G401 (cell line): ENCODE results near the gene DNAJC5. TPM values are rescaled to one million over a fixed set of nuclear protein-coding genes. Genes with fewer than 3 reads are reported as not detected.
"Not testable (repeated sequence)": the region's sequence is repeated elsewhere in the genome, so short reads cannot be mapped to it uniquely, and the experiment has no call there.

Experiments used
- DNase-seq: peaks from one replicate; pipeline ENCODE4 v3.0.0-alpha.2; 2015; ENCODE audit warnings: low spot score
- in situ Hi-C: cut with HindIII; loops from 2 replicates; pipeline ENCODE4 v1.10.0; 2016; ENCODE audit warnings: low sequenced_read_pairs, mixed read lengths
- total RNA-seq: library from RNA; depleted of rRNA; stranded (reverse); fragments of >200 nt; shearing (Covaris generic); gene quantifications from 2 replicates; pipeline ENCODE4 v1.2.3, GENCODE V29; 2014

Gene DNAJC5
- total RNA-seq, 1 experiment from 2014 or later, result 43.6 TPM

DNA sequence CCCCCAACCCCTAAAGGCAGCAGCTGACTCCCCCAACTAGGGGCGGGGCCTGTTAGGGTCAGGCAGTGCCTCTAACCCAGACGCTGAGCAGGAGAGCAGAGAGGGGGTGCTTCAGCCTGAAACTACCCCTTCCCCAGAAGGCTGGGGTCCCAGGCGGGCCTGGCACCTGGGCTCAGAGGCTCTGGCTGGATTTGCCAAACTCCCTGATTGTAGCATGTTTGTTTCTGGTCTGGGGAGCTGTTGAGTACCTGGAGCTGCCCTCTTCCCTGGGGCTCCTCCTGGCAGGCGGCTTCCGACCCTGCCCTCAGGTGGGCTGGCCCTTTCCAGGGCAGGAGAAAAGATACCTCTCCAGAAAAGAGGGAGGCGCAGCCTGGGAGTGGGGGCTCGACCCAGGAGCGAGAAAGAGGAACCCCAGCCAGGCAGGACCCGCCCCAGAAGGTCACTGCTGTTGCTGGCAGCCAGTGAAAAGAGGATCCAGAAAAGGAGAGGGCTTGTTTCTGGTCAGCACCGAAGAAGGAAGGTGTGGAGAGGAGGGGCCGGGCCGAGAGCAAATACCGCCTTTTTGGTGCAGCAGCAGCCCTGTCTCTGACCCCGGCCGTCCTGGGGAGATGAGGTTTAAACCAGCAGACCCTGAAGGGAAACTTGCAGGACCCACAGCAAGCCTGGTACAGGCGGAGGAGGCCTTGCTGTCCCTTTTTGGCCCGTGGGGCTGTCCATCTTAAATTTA is 34.4 kb upstream of the DNAJC5 start:
- in situ Hi-C loops, result no loop called here
- no peak for DNase-seq

GRCh38 chr20:63861365-63861934 is 33.5 kb upstream of the DNAJC5 start, which contains the start of gene ABHD16B:
Gene ABHD16B (plus strand): TSS chr20:63861498. CDS start chr20:63861541, 43 bp downstream.
- no peak for DNase-seq
- in situ Hi-C loops, result no loop called here

- in situ Hi-C loops, result no loop called here
- DNase-seq, result no peak
Observed at GRCh38 chr20:63861981-63862901, 32.7 kb upstream of the DNAJC5 start.

- in situ Hi-C loops, result no loop called here
- DNase-seq, result no peak
Observed at GRCh38 chr20:63863021-63863797, 31.7 kb upstream of the DNAJC5 start.

- DNase-seq, result peak; percentile 84
- in situ Hi-C loops, result no loop called here
Observed at GRCh38 chr20:63863798-63864544, 31.0 kb upstream of the DNAJC5 start.

- in situ Hi-C loops, result no loop called here
- DNase-seq, result no peak
Observed at GRCh38 chr20:63864545-63864977, 30.4 kb upstream of the DNAJC5 start.

- DNase-seq, result peak; percentile 100
- in situ Hi-C loops, result no loop called here
Observed at GRCh38 chr20:63864978-63865640, 29.8 kb upstream of the DNAJC5 start, which contains the start of gene TPD52L2. Gene TPD52L2 (plus strand): TSS chr20:63865270. CDS start chr20:63865366, 96 bp downstream.

- in situ Hi-C loops, DNase-seq: not testable (repeated sequence)
Observed at GRCh38 chr20:63867042-63867441, 27.9 kb upstream of the DNAJC5 start.

DNA sequence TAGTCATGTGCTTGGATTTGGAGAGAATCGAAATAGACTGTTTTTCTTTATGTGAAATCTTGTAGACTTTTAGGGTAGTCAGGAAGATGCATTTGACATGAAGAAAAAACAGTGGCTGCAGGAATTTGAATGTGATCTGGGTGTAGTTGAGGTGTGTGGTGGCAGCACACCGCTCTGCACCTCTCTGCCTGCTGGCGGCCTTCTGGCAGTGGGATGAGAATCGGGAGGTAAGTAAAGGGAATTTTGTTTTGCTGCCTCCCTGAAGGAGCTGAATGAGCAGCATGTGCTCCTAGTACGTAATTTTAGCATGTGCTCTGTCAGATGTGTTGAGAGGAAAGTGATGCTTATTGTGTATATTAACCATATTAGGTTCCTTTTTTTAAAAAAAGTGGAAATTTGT is 26.7 kb upstream of the DNAJC5 start:
- no peak for DNase-seq
- in situ Hi-C loops, result no loop called here

DNA sequence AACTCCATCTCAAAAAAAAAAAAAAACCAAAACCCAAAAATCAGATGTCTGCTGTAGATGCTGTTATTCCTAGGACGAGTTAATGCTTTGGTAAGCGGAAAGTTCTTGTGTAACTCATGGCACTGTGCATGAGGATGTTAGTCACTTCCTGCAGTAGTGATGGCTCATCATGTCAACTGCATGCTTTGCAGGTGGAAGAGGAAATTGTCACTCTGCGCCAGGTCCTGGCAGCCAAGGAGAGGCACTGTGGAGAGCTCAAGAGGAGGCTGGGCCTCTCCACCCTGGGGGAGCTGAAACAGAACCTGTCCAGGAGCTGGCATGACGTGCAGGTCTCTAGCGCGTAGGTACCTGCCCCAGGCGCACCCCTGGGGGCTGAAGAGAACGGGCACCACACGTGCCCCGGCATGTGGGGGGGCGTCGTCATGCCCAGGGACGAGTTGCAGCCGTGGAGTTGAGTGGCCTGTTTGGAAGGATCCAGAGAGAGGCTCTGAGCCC is 21.4 kb upstream of the DNAJC5 start:
- in situ Hi-C loops, result no loop called here
- DNase-seq, result no peak

GRCh38 chr20:63874241-63874640 is 20.7 kb upstream of the DNAJC5 start:
- in situ Hi-C loops, DNase-seq: not testable (repeated sequence)

DNA sequence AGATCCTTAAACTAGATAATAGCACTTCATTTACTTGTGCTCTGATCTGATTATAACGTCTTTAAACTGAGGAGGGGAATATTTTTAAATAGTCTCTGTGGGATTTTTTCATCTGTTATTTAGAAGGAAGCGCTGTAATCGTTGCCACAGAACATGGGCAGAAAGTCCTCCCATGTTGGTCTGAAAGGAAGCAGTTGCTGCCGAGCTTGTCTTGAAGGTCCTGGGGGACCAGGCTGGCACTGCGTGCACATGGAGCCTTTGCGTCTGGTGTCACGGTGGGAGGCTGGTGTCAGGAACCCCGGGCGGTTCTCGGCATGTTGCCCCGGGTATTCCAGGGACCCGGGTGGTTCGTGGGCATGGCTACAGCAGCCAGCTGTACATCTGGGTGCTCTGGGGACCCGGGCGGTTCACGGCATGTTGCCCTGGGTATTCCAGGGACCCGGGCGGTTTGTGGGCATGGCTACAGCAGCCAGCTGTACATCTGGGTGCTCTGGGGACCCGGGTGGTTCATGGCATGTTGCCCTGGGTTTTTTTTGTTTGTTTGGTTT is 18.4 kb upstream of the DNAJC5 start:
- in situ Hi-C loops, result no loop called here
- DNase-seq, result no peak

GRCh38 chr20:63877755-63878470 is 17.0 kb upstream of the DNAJC5 start:
- in situ Hi-C loops, result no loop called here
- DNase-seq, result no peak

GRCh38 chr20:63878899-63879663 is 15.8 kb upstream of the DNAJC5 start:
- in situ Hi-C loops, result no loop called here
- no peak for DNase-seq

DNA sequence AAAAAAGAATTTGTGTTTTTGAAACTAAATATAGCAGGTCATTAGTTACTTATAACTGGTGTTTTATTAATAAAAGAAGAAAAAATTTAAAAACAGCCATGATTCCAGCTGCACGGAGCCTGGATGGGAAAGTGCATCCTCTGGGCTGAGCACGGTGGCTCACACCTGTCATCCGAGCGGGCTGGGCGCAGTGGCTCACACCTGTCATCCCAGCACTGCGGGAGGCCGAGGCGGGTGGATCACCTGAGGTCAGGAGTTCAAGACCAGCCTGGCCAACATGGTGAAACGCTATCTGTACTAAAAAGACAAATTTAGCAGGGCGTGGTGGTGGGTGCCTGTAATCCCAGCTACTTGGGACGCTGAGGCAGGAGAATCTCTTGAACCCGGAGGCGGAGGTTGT is 14.0 kb upstream of the DNAJC5 start:
- in situ Hi-C loops, DNase-seq: not testable (repeated sequence)
